Endothelial cell of umbilical vein (primary cell): Measurements from ENCODE around the gene C16orf78. TPM values are rescaled to one million over a fixed set of nuclear protein-coding genes. Genes with fewer than 3 reads are reported as not detected.

ENCODE experiments used
- BruUV-seq: library from RNA; stranded (reverse); fragments of 400-500 nt; replicated peaks from 2 replicates; lab custom pipeline; 2021; lab: Mats Ljungman, UMichigan
- CTCF ChIA-PET: fragments of 300-600, 350-600 bp; sonication (Branson Sonifier 250); formaldehyde crosslinking; loops from one replicate; lab custom pipeline; 2021; ENCODE audit warnings: antibody characterized with exemption, inconsistent platforms; lab: Charles Lee
- POLR2A ChIA-PET: fragments of 300-600, 350-600 bp; sonication (Branson Sonifier 250); formaldehyde crosslinking; loops from one replicate; lab custom pipeline; 2021; ENCODE audit warnings: antibody characterized with exemption, inconsistent platforms; lab: Charles Lee
- DNase-seq: peaks from one replicate; pipeline ENCODE4 v3.0.0-alpha.2; 2011; ENCODE audit warnings: low read depth, low spot score
- FAIRE-seq: peaks from 2 replicates; lab custom pipeline; 2011; peaks lifted over from hg19 to GRCh38; lab: Jason Lieb, UNC
- H2AFZ ChIP-seq: 2 replicates; pipeline ENCODE4 v1.6.0; 2012; ENCODE audit warnings: low read depth, low read length, control low read depth, inconsistent platforms
- H3K27ac ChIP-seq: 2 replicates; pipeline ENCODE4 v1.5.1; 2011; ENCODE audit warnings: low read depth, mild to moderate bottlenecking, control low read depth, low read length, moderate library complexity; ENCODE audit not compliant: insufficient read depth
- H3K27me3 ChIP-seq, 2 experiments: 2 replicates each; pipeline versions ENCODE4 v1.6.0 to v1.6.1; 2011; ENCODE audit warnings: low read length in 2 of 2, mixed read lengths in 1 of 2; ENCODE audit not compliant: control insufficient read depth in 2 of 2, insufficient read depth in 2 of 2
- H3K36me3 ChIP-seq, 2 experiments: 2 replicates in 1 of 2; 3 replicates in 1 of 2; pipeline ENCODE4 v1.5.1; 2011; ENCODE audit warnings: low read length in 2 of 2, mild to moderate bottlenecking in 1 of 2, moderate library complexity in 1 of 2; ENCODE audit not compliant: control insufficient read depth in 2 of 2, insufficient read depth in 2 of 2; ENCODE audit errors: extremely low read depth in 1 of 2
- H3K4me1 ChIP-seq: 3 replicates; pipeline ENCODE4 v1.5.1; 2011; ENCODE audit warnings: mild to moderate bottlenecking, low read length; ENCODE audit not compliant: control insufficient read depth, insufficient read depth; ENCODE audit errors: extremely low read depth
- H3K4me2 ChIP-seq: 2 replicates; pipeline ENCODE4 v1.6.1; 2011; ENCODE audit warnings: low read length, control low read depth, mixed read lengths; ENCODE audit not compliant: insufficient read depth
- H3K4me3 ChIP-seq, 3 experiments: fragments of 200-600 bp in 1 of 3; sonication (generic), shearing (Covaris generic) in 1 of 3; replicated peaks in 1 of 3; 2 replicates each; pipeline ENCODE4 v1.5.1; 2011 to 2016; ENCODE audit warnings: control low read depth in 3 of 3, low read length in 3 of 3, mild to moderate bottlenecking in 2 of 3, inconsistent platforms in 1 of 3, low read depth in 1 of 3, moderate library complexity in 1 of 3; ENCODE audit not compliant: insufficient read depth in 1 of 3
- H3K79me2 ChIP-seq: 2 replicates; pipeline ENCODE4 v1.6.0; 2012; ENCODE audit warnings: low read length, inconsistent platforms; ENCODE audit not compliant: control insufficient read depth, insufficient read depth
- H3K9ac ChIP-seq: replicated peaks from 2 replicates; pipeline ENCODE3; 2011; ENCODE audit warnings: low read length, control low read depth; ENCODE audit not compliant: insufficient read depth; ENCODE audit errors: extremely low read depth
- H3K9me1 ChIP-seq: replicated peaks from 3 replicates; pipeline ENCODE4 v1.6.0; 2011; ENCODE audit warnings: mild to moderate bottlenecking, low read length; ENCODE audit not compliant: control insufficient read depth, insufficient read depth; ENCODE audit errors: extremely low read depth
- H3K9me3 ChIP-seq: replicated peaks from 2 replicates; pipeline ENCODE4 v1.5.1; 2012; ENCODE audit warnings: low read length, inconsistent platforms; ENCODE audit not compliant: control insufficient read depth, insufficient read depth
- H4K20me1 ChIP-seq: replicated peaks from 2 replicates; pipeline ENCODE3; 2011; ENCODE audit warnings: mild to moderate bottlenecking, low read length; ENCODE audit not compliant: control insufficient read depth, insufficient read depth; ENCODE audit errors: extremely low read depth
- EZH2 ChIP-seq: IDR thresholded peaks from 2 replicates; pipeline ENCODE4 v1.6.1; 2012; ENCODE audit warnings: borderline replicate concordance, low read depth, mild to moderate bottlenecking, moderate library complexity, low read length, inconsistent platforms; ENCODE audit not compliant: severe bottlenecking
- FOS ChIP-seq: IDR thresholded peaks from 2 replicates; pipeline ENCODE4 v1.6.1; 2011; ENCODE audit warnings: mild to moderate bottlenecking, low read length, moderate library complexity, borderline replicate concordance; ENCODE audit not compliant: insufficient read depth
- GATA2 ChIP-seq: IDR thresholded peaks from 2 replicates; pipeline ENCODE4 v1.7.0; 2011; ENCODE audit warnings: low read depth, mild to moderate bottlenecking, moderate library complexity, mixed read lengths, low read length; ENCODE audit not compliant: insufficient read length, insufficient read depth
- POLR2A ChIP-seq: IDR thresholded peaks from 2 replicates; pipeline ENCODE4 v1.6.1; 2012; ENCODE audit warnings: low read depth, mild to moderate bottlenecking, control low read depth, low read length
- POLR2AphosphoS5 ChIP-seq: IDR thresholded peaks from 2 replicates; pipeline ENCODE4 v1.6.1; 2012; ENCODE audit warnings: low read depth, mild to moderate bottlenecking, control low read depth, low read length, moderate library complexity; ENCODE audit not compliant: insufficient read depth
- dilution Hi-C: fragments of 300-500 bp; cut with MboI; formaldehyde crosslinking; loops from one replicate; pipeline ENCODE4 v1.15.0; 2019; ENCODE audit warnings: low sequenced_read_pairs; ENCODE audit not compliant: extremely low pct_ligation_motif_present
- intact Hi-C: fragments of 100-400 bp; cut with micrococcal nuclease; formaldehyde crosslinking; loops from one replicate; pipeline ENCODE4 v1.10.0; 2022
- polyA plus RNA-seq, 4 experiments: library from polyadenylated mRNA; depleted of rRNA in 3 of 4; stranded (reverse) in 3 of 4; unstranded in 1 of 4; fragments of >200 nt; gene quantifications; 2 replicates each; pipeline versions ENCODE4 v1.2.1 to v1.2.3, GENCODE V29; 2011 to 2012; ENCODE audit warnings: missing spikeins in 1 of 4
- total RNA-seq: library from RNA; stranded (reverse); gene quantifications from 2 replicates; pipeline ENCODE4 v1.2.3, GENCODE V29; 2021
- TF ChIP-seq, protein P1 (sequence below), 2 donors: IDR thresholded peaks; 1 replicate in 1 of 2; 2 replicates in 1 of 2; pipeline ENCODE4 v1.5.1; 2011; ENCODE audit warnings: low read length in 2 of 2, mild to moderate bottlenecking in 2 of 2, moderate library complexity in 2 of 2, control low read depth in 1 of 2, inconsistent platforms in 1 of 2, low read depth in 1 of 2; ENCODE audit not compliant: insufficient read depth in 1 of 2; ENCODE audit errors: extremely low read depth in 1 of 2
- TF ChIP-seq, protein P2 (sequence below): IDR thresholded peaks from 2 replicates; pipeline ENCODE4 v1.6.1; 2011; ENCODE audit not compliant: insufficient read depth, insufficient read length

The C16orf78 gene
- total and polyA plus RNA-seq, 2 donors (not counting 3 experiments of a cell fraction or from before 2014, with no cell fraction given) = not detected

DNA sequence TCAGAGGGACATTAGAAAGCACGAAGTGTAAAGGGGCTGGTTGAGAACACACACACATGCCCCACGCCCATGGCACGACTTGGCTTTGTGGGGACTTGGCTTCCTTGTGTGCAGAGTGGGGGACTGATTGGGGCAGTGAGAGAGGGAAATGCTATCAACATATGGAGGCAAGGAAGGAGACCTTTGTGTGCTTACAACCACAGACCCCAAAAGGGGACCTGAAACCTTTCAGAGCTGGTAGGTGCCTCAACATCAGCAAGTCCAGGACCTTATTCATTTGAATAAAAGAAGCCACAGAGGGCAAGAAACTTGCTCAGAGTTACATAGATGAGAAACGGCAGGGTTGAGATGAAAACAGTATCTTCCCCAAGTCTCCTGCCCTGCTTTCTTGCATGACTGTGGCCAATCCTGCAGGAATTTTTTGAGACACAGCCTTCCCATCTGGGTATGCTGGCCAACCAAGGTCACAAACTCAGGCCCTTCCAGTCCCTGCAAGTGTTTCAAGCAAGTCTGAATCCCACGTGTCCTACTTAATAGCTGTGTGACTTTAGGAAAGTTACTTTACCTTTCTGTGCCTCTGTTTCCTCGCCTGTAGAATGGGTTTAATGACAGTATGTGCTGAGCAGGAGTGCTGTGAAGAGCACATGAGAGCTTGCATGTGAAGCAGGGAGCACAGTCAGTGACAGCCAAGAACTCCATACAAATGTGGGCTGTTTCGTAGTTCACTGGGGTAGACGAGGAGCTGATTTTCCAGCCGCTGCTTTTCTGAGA lies 26.2 kb downstream of the C16orf78 start:
- Histone ChIP-seq H3K79me2 (no peaks in the 10 kb centered on the region), H3K27me3 (no peaks in the 10 kb centered on the region), H2AFZ (no peak overlapping the region), H3K9me3 (no peaks in the 10 kb centered on the region), H4K20me1 (no peaks in the 10 kb centered on the region), H3K9ac (no peak overlapping the region), H3K4me2 (no peak overlapping the region), H3K9me1 (no peaks in the 10 kb centered on the region), H3K27ac (no peak overlapping the region), H3K4me3 (no peak overlapping the region), H3K36me3 (no peaks in the 10 kb centered on the region), H3K4me1 (no peaks in the 10 kb centered on the region)
- POLR2A ChIA-PET = no interaction called here
- intact Hi-C loops (loop anchor here (10.0 kb wide), 1 partner anchor 355 kb away; no protein-coding TSS in a partner anchor), dilution Hi-C loops (no loop called here)
- no TSS peak for BruUV-seq
- TF ChIP-seq, protein P1, sequence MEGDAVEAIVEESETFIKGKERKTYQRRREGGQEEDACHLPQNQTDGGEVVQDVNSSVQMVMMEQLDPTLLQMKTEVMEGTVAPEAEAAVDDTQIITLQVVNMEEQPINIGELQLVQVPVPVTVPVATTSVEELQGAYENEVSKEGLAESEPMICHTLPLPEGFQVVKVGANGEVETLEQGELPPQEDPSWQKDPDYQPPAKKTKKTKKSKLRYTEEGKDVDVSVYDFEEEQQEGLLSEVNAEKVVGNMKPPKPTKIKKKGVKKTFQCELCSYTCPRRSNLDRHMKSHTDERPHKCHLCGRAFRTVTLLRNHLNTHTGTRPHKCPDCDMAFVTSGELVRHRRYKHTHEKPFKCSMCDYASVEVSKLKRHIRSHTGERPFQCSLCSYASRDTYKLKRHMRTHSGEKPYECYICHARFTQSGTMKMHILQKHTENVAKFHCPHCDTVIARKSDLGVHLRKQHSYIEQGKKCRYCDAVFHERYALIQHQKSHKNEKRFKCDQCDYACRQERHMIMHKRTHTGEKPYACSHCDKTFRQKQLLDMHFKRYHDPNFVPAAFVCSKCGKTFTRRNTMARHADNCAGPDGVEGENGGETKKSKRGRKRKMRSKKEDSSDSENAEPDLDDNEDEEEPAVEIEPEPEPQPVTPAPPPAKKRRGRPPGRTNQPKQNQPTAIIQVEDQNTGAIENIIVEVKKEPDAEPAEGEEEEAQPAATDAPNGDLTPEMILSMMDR (IDR thresholded peaks at IDR 0.05; ENCODE audit: extremely low read depth in 1 of 2, insufficient read depth in 1 of 2, low read depth in 1 of 2, low read length in 2 of 2) = no peak
- TF ChIP-seq, protein P2, sequence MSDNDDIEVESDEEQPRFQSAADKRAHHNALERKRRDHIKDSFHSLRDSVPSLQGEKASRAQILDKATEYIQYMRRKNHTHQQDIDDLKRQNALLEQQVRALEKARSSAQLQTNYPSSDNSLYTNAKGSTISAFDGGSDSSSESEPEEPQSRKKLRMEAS = no peak
- TF ChIP-seq FOS (no peak), POLR2AphosphoS5 (no peak), EZH2 (no peak), POLR2A (no peak), GATA2 (no peak)
- no peak for FAIRE-seq
- CTCF ChIA-PET = no interaction called here
- DNase-seq = no peak
